HUDEP-2 (cell line): ENCODE data around the gene ZDHHC14.
A peak's percentile ranks its signal among the peaks of the same experiment; 100 is the strongest.
"Not testable (repeated sequence)": the region's sequence is repeated elsewhere in the genome, so short reads cannot be mapped to it uniquely, and the experiment has no call there.

ENCODE experiments used
- DNase-seq, 76 experiments: peaks; one replicate each; lab custom pipeline; 2025; ENCODE audit not compliant: unreplicated experiment in 76 of 76; lab: John Stamatoyannopoulos, UW

ZDHHC14 gene

DNA sequence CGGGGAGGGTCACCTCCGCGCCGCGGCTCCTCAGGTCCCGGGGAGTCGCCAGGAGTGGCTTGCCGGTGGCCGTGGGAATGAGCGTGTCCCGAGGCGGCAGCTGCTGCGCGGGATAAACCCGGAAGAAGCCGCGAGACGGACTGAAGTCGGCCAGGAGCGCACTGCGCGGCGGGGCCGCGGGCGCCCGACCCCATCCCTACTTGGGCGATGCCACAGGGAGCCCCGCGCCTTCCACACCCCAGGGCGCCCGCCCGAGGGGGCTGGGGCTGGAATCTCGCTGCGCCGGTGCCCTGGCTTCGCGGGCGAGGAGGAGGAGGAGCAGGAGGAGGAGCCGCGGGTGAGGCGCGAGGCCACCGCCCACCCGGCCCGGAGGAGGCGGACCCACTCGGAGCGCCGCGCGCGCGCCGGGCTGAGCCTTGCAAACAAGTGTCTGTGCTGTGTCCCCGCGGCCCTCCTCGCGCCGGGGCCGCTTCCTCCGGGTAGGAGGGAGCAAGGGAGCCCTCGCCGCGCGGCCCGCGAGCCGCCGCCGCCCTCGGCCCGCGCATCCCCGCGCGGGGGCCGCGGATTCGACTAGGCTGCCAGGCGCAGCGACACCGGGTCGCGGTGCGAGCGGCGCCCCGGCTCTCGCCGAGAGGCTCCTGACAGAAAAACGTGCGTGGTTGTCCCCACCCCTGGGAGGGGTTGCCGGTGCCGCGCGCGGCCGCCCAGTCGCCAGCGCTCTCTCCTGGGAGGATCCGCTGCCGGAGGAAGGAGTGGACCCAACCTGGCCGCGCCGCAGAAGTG is at the start of gene ZDHHC14:
Gene ZDHHC14, plus strand, starts transcription at position 412 of the 783 bp plus-strand sequence.
- peak; percentile 11 to 94 (median 86) for DNase-seq

DNA sequence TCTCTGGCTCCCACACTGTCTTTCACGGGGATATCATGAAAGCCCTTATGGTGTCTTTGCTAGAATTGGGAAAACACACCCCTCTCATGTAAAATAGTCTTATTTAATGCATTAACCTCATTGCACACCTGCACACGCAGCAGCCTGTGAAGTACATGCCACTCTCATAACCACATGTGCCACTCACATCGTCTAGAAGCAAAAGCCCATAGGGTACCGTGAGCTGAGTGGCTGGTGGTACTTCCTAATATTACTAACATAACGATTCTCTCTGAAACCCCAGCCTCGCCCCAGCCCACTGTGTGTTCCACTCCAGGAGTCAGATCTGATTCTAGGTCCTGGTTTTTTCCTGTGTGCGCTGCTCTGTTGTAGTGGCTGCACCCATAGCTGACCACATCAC is 48.2 kb upstream of the ZDHHC14 start:
- DNase-seq, result no peak

- DNase-seq, result no peak
Observed at GRCh38 chr6:157333537-157333936, 47.5 kb upstream of the ZDHHC14 start.

- no peak for DNase-seq
Observed at GRCh38 chr6:157333956-157334355, 47.0 kb upstream of the ZDHHC14 start.

GRCh38 chr6:157335829-157336228 is 45.2 kb upstream of the ZDHHC14 start:
- DNase-seq, result peak in 62 of 76 experiments; percentile 8 to 83 (median 44)

GRCh38 chr6:157337276-157337675 is 43.7 kb upstream of the ZDHHC14 start:
- DNase-seq, result not testable (repeated sequence)

GRCh38 chr6:157337751-157338150 is 43.2 kb upstream of the ZDHHC14 start:
- no peak for DNase-seq

GRCh38 chr6:157339432-157339831 is 41.6 kb upstream of the ZDHHC14 start:
- no peak for DNase-seq

DNA sequence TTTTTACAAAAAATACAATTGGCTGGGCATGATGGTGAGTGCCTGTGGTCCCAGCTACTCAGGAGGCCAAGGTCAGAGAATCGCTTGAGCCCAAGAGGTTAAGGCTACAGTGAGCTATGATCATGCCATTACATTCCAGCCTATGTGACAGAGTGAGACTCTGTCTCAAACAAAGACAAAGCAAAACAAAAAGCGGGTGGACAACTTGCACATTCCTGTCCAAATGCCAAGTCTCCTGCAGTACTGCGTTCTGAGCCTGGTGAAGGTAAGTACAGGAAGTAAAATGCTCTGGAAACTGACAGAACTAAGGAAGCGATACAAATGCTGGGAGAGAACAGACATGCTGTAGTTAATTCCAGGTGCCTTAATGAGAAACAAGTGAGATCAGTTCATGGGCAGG is 37.3 kb upstream of the ZDHHC14 start:
- no peak for DNase-seq

- no peak for DNase-seq
Observed at GRCh38 chr6:157346373-157346772, 34.6 kb upstream of the ZDHHC14 start.

- DNase-seq, result no peak
Observed at GRCh38 chr6:157358287-157358686, 22.7 kb upstream of the ZDHHC14 start.

DNA sequence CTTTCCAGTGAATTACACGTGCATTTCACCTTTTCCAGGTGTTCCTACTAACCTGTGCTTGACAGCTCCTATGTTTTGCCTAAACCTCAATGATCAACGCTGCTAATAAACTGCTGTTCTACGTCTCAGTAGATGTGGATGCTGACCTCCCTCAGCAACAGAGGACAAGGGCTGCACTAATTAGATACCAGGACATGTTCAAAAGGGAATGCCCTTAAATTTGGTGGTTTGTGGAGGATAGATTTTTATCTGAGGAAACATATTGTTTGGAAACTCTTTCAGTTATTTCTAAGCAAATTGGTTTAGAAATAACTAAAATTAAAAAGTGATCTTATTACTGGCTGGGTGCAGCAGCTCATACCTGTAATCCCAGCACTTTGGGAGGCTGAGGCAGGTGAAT is 19.1 kb upstream of the ZDHHC14 start:
- no peak for DNase-seq

- DNase-seq, result no peak
Observed at GRCh38 chr6:157364705-157365104, 16.3 kb upstream of the ZDHHC14 start.

DNA sequence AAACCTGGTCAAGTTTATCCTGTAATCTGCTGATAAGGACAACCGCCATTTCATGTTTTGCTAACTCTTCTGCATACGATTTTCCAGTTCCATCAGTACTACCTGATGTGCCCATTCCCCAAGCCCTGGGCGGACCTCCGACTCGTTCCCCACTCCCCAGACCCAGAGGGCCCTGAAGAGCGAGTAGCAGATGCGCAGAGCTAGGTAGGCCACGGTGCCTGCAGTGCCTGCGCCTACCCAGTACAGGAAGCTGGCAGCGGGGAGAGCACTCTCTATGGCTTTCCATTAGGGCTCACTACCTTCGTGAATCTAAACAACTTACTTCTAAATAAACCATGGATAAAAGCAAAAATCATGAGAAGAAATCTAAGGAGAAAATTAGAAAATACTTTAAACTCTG is 14.3 kb upstream of the ZDHHC14 start:
- no peak for DNase-seq

- no peak for DNase-seq
Observed at GRCh38 chr6:157368359-157369049, 12.5 kb upstream of the ZDHHC14 start.

- no peak for DNase-seq
Observed at GRCh38 chr6:157370755-157371154, 10.2 kb upstream of the ZDHHC14 start.

DNA sequence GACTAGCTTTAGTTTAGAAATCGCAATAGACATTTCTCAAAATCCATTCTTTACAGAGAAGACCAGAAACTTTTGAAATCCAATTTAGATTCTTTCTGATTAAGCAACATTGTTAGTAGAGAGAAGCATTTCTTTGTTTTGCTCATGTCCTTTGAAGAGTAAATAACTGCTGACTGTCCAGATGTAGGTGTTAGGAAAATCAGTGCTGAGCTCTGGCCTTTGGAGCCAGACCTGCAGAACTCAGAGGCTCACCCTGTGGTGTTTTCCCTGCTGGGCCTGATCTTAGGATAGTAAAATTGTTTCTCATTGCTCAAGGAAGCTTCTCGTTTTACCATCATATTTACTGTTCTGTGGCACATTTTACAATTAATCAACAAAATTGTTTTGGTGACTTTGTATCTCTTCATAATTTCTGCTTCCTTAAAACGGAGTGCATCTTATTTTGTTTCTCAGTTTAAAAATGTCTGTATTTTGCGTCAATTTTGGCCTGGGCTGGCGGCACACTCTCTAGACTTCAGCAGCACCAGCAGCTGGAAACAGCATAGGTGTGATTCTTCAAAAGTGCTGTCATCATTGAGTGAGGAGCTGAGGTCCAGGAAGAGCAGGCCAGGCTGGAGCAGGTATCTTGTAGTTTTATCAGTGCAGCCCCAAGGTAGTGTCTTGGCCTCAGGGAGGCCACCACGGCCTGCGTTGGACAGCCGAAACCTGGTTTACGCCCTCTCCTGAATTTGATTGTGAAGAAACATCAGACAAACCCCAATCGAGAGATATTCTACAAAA is 8.3 kb upstream of the ZDHHC14 start:
- no peak for DNase-seq

DNA sequence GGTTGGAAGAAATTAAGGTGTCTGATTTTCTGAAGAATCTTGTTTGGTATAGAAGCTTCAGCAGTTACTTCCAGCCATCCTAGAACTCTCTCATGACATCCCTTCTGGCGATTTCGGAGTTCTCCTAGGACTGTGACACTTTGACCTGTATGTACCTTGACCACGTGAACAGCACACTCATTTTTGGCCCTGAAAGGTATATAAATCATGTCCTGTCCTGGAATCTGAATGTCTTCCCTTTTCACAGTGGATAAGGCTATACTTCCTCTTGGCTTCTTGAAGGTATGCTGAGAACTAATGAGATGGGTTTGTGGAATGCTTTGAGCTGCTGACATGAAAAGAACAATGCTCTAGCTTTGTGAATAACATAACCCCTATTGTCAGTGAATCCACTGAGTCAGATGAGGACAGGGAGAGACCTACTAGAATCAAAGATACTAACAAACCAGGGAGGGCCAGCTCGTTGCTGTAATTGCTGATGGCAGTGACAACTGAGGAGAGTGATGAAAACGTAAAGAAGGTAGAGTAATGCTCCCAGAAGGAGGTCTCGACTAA is 6.0 kb upstream of the ZDHHC14 start:
- DNase-seq, result no peak

GRCh38 chr6:157376241-157376640 is 4.7 kb upstream of the ZDHHC14 start:
- no peak for DNase-seq

- DNase-seq, result no peak
Observed at GRCh38 chr6:157376706-157377230, 4.2 kb upstream of the ZDHHC14 start.
